Activated CD4-positive, alpha-beta T cell treated with anti-CD3 and anti-CD28 coated beads for 1 hour (primary cell): ENCODE data around the gene SNX33.
A peak's percentile ranks its signal among the peaks of the same experiment; 100 is the strongest.
"Not testable (repeated sequence)": the region's sequence is repeated elsewhere in the genome, so short reads cannot be mapped to it uniquely, and the experiment has no call there.

Experiments
- DNase-seq: peaks from one replicate; pipeline ENCODE4 v3.0.0-alpha.2; 2020

The SNX33 gene

DNA sequence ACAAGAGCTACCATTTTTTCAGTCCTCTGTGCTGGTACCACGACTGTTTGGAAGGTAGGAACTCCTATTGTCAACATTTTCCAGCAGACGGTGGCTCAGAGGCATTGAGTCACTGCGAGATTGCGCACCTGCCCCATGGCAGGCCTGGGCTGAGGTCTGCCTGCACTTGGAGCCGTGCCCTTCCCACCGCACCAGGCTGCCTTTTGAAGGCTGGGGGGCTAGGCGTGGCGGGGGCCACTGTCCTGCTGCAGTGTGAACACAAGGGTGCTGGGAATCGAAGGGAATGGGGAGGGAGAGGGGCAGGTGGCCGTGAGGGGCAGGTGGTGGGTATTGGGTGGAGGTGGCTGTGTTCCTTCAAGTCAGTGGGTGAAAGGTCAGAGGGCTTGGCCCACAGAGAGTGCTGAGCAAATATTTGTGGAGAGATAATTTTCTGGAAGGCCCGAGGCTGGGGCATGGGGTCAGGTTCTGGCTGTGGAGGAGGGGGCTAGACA lies 16.3 kb downstream of the SNX33 start:
- DNase-seq = no peak

DNA sequence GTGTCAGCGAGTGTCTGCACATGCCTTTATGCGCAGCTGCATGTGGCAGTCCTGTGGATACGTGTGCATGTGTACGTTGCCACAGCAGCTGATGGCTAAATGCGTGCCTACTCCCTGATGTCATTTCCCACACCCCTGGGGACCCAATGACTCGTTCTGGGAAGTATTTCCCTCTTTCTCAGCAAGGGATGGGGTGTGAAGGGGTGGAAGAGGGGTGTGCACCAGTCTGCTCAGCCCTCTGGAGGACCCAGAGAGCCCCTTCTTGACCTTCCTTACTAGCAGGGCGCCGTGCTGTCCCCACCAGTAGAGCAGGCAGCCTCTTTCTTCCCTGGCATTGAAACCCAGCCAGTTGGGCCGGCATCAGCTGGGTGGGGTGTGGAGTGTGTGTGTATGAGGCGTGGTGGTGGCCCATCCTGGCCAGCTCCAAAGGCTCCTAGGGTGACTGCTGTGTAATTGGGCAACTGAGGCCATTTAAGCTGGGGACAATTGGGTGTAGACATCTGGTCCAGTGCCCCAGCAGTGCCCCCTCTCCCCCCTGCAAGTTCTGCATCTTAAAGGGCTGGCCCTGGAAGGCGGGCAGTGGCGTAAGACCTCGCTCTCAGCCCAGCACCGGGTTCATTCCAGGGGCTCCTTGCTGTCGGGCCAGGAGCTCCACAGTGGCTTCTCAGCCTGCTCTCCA lies 19.2 kb downstream of the SNX33 start:
- no peak for DNase-seq

DNA sequence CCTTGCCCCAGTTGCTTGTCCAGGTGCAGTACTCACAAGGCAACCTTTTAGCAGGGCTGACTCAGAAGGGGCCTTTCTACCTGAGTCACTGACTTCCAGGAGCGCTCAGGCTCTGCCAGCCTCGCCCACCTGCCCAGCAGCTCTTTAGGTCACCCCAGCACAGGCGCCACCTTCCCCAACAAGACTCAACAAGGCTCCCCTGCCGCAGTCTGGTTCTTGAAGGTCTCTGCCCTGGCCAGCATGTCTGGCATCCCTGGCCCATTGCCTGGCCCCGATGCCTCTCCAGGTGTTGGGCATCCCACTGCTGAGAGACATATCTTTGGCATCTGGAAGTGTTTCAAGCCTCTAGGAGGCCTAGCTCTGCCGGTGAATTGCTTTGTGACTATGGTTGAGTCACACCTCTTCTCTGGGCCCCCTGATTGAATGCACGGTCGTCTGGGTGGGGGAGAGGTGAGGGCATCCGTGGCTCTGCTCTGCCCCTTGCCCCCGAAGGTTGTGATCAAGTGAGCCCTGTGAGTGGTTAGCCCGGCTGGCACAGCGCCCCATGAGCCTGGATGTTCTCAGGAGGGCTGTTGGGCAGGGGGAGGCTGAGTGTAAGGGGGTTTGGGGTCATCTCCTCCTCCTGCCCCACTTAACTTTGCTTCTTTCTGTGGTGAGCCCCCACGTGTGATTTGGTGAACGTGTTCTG lies 21.6 kb downstream of the SNX33 start:
- DNase-seq = no peak

DNA sequence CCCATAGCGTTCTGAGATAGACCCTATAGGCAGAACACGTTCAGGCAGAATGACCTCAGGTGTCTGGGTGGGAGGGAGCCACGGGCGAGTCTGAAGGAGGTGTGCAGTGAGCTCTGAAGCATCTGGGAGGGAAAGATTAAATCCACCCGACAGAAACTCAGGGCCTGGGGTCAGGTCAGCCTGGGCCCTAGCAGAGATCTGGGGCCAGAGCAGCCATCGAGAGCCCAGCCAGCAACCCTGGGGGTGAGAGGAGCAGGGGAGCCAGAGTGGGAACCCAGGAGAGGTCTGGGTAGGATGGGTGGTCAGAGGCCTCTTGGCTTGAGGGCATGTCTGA lies 22.1 kb downstream of the SNX33 start:
- DNase-seq = no peak

DNA sequence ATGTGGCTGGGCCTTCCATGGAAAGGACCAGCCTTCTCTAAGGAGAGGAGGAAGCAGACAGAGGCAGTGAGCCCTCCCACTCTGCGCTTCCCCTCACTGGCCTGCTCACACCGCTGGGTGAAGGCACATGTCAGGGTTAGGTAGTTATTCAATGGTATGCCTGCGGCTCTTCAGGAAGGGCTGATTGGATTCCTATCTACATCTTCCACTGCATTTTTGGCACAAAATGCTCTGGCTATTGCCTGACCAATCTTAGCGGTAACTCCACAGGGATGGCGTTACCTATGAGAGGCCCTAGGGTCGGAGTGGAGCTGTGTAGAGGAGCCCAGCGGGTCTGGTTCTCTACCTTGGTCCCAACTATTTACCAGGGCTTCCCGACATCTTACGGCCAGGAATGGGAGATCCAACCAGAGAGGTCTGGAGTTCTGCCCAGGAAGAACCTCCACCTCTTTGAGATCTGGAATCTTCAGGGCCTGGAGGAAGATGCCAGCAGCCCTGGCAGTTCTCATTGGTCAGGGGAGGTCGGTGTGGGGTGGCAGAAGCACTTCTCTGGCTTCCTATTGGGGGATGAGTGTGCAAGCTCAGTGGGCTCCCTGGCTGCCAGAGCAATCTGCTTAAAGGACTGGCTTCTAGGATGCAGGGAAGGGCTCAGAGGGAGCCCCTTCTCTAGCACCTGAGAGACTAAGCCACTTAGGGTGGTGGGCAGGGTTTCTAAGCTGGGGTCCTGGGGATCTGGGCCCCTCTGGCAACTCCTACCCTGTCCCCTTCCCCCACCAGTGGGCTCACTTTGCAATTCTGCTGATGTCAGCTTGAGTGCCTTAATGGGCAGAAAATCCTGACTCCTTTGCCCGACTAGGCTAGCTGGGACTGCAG lies 24.3 kb downstream of the SNX33 start:
- DNase-seq = no peak

DNA sequence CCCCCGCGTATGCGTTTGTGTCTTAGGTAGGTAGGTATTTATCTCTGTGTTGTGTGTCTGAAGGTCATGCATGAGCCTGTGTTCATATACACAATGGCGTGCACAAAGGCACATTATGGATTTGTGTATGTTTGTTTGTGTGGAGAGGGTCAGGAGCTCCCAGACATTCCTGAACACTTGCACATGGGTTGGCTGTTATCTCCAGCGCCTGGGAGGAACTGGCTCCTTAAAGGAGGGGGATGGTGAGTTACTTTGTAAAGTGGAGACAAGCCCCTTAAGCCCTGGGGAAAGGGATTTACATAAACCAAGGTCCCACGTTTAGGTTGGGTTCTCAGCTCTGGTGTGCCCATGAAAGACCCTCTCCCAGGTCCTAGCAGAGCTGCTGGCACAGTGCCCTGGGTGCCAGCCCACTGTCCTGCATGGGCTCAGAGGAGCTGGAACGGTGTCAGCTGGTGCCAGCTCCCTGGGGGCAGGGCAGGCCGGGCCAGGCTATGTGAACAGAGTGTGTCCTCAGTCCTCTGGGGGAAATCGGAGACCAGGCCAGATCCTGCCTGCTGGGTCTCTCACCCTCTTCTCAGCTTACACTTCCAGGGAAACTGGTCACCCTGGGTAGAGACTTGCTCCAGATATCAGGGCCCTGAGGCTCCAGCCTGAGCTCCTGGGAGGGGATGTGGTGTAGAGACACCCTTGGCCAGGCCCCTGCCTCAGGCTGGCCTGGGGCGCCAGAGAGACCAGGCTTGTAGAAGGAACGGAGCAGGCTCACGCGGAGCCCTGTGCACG lies 25.1 kb downstream of the SNX33 start:
- DNase-seq = no peak

DNA sequence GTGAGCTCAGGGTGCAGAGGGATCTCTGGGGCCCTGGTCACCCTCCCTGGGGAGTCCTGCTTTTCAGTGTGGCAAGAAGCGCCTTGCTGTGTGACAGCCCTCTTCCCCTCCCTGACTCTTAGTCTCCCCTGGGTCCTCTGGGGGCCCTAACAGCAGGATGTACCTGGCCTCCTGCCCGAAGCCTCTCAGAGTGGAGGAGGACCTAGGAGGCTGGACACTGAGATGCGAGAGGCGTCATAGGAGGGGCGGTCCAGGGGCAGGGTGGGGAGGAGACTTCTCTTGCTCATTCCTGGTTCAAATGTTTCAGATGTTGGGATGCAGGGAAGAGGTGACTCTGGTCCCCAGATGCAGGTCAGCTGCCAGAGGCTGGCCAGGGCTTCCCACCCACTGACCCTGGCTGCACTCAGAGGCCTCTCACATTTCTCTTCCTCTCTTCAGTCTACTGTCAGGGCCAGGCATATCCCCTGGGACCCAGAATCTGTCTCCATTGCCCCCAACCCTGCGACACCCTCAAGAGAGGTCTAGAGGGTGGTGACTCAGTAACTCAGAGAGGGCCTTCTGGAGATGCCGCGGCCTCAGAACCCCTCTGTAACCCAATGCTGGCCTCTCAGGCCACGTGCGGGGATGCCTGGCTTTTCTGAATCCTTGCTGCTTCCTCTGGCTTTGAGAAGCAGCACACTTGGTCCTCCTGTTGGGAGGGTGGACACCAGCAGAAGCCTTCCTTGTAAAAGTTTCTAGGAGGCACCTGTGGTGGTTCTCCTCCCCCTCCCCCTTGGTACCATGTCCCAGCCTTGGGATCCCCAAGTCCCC lies 25.9 kb downstream of the SNX33 start:
- no peak for DNase-seq

DNA sequence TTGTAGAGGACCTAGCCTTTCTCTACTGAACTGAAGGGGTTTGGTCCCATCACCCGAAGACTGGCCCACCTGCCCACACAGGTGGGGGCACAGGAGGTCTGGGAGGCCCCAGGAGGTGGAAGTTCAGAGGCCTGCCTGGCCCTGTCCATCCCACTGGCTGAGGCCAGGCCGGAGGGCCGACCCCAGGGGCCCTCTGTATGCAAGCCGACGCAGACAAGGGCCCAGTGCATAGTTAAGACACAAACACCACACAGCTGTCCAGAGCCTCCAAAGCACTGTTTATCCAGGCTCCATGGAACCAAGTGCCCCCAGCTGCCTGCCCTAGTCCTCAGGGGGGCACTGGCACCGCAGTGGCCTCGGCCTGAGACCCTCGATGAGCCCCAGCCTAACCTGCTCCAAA lies 26.7 kb downstream of the SNX33 start:
- DNase-seq = no peak

DNA sequence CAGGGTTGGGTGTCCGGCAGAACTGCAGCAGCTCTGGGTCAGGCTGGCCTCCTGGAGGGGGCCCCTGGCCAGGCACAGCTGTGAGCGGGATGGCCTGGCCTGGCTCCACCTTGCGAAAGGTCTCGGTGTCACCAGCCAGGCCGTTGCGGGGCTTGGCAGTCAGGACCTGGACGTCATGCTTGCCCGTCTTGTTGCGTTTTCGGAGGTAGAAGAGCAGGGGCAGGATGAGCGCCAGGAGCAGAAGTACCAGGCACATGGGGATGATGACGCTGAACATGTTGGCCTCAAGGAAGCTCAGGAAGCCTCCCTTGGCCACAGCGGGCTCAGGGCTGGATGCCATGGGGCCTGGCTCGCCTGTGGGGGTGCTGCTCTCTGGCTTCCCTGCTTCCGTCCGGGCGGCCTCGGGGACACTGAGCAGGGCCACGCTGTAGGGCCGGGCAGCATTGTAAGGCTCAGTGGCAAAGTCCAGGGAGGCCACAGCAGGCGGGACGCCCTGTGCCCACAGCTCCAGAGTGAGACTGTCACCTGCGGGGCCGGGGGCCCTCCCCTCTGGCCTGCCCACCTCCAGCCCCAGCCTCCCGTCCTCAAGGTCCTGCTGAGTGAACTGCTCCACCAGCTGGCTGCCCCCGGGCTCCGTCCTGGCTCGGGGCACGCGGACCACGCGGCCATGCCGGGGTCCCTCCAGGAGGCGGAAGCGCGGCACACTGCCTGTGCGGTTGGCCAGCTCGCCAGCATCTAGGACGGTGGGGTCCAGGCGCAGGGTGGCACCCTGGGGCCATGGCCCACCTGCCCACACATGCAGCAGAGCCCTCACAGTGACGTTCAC lies 28.1 kb downstream of the SNX33 start:
- DNase-seq = no peak

DNA sequence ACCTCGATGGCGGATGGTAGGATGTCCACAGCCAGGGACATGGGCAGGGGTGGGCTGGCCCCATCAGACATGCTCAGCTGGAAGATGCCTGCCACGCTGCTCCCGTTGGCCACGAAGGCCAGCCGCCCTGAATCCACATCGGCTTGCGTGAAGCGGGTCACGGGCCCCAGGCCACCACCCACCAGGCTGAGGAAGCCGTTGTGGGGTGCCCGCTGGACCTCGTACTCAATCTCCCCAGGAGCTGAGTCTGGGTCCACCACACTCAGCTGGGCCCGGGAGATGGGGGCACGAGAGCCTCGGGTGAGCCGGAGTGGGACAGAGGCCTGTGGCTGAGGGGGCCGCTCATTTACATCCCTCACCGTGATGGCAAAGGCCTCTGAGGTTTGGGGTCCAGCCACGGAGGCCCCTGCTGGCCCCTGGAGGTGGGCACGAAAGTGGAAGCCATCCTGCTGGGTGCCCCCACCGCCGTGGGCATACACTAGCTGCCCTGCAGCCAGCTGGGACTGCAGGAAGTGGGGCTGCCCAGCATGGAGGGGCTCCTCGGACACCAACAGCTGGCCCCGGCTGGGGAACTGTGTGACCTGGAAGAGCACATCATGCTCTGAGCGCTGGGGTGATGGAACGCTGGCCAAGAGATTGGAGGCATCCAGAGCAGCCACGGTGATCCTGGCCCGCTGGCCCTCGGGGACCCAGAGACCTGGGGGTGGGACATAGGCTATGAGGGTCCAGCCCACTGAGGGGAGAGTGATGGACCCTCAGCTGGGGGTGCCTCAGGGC lies 29.2 kb downstream of the SNX33 start:
- no peak for DNase-seq

DNA sequence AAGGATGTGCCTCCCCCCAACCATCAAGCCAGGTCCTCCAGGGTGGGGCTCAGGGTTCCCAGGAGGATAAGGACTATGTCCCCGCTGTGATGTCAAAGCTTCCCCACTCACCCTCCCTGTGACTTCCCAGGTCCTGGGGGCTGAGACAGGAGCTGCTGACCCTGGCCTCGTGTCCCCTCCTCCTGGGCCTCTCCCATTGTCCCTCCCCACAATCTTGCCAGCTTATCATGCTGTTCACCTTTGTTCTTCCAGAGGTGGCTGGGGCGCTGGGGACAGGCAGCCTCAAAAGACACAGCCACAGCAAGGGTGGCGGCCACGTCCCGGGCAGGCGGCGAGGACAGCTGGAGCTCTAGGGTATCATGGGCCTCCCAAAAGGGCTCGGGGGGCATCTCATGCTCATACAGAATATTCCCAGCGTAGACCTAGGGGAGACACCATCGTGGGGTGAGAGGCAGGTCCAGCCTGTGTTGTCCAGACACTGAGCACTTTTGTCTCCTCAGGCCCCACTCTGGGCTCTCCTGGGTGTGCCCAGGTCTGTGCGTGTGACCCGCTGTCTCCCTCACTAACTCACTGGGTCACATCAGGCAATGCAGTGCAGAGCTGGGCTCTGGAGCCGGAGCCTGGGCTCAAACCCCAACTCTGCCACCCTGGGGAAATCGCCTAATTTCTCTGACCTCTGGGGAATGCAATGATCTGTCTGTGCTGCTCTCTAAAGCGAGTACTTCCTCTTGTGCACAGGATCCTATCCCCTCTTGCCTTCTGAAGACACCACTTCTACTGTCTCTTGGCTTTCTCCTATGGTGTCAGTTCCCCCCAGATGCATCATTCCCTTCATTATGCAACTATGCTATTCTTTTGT lies 30.0 kb downstream of the SNX33 start:
- DNase-seq = no peak

DNA sequence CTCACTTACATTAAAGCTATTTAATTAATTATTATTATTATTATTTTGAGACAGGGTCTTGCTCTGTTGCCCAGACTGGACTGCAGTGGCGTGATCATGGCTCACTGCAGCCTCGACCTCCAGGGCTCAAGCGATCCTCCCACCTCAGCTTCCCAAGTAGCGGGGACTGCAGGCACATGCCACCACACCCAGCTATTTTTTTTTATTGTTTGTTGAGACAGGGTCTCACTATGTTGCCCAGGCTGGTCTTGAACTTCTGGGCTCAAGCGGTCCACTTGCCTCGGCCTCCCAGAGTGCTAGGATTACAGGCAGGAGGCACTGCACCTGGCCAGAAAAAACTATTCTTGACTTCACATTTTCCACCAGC lies 30.6 kb downstream of the SNX33 start:
- not testable (repeated sequence) for DNase-seq

DNA sequence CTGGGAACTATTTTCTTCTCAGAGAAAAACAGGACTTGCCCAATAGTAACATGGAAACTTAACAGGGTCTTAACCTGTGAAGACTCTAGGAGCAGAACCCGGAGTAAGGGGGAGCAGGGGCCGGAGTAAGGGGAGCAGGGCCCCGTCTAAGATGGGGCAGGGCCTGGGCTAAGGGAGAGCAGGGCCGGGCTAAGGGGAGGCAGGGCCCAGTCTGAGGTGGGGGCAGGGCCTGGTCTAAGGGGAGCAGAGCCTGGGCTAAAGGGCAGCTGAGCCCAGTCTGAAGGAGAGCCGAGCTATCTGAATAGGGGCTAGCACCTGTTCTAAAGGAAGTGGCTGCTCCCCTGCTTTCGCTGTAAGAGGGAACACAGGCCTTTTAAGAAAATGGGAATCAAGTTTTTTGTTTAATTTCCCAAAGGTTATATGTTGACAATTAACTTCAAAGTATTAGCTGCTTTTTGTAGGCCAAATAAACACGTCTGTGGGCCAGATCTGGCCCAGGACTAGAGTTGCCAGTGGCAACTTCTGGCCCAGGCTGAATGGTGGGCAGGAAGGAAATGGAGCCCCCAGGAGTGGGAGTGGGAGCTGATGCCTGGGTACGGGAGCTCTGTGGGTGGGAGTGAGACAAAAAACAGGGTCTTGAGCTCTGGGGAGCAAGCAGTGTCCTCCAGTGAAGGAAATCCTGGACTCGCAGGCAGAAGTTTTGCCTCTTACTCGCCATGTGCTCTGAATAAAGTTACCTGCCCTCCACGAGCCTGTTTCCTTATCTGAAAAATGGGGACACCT lies 32.5 kb downstream of the SNX33 start:
- no peak for DNase-seq

DNA sequence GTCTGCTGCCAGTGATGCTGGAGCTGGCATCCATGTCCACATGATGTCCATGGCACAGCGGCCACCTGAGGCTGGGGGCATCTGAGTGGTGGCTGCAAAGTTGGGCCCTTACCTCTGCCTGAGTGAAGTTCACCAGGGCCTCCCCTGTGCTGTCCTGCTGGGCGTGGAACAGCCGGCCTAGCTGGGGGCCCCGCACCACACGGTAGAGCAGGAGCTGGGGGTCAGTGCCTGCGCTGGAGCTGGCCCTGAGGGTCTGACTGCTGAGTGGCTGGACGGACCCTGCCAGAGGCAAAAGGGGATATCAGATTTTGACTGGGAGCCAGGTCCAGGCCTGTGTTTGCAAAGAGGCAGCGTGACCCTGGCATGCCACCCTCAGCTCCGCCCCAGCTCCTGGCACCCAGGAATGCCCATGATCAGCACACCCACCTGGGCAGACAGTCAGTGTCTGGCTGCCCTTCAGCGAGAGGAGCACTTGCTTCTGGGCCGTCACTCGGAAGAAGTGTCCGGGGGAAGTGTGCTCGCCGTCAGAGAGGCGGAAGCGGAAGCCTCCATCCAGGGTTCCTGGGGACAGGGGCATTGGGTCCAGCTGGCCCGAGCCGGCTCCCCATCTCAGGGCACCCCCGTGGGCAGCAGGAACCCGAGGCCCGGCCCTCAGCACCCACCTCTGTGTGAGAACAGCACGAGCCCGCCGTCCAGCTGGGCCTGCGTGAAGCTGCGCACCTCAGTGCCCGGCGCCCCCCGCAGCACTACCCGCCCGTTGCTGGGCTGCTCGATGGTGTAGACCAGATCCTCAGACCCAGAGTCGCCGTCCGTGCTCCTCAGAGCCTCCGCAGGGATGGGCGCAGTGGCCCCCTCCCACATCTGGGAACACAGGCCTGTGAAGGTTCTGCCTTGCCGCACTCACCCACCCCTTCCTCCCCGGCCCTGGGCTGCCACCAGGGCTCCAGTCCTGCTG lies 34.7 kb downstream of the SNX33 start:
- no peak for DNase-seq

DNA sequence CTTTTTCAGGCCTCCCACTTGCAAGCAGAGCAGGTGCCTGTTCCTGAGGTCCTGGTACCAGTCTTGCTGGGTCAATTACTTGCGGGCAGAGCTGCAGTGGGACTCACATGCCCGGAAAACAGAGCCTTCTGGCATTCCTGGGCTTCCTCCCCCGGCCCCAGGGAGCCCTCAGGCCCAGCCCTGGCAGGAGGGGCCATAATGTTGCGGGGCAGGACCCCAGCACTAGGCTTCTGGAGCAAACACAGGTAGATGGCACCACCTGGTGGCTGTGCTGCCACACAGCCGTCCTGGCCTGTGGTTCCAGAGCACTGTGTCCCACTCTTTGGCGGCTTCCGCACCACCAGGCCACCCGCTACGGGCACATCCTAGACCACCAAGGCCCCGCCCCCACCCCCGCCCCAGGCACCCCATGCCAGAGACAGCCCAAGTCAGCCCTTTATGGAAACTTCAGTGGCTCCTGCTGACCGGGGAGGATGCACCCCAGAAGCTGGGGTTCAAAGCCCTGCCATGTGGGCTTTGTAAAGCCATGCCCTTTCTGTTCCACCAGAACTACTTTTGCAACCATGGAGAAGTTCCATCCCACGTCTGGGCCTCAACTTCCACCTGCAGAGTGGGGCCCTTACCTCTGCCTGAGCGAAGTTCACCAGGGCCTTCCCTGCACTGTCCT lies 36.1 kb downstream of the SNX33 start:
- DNase-seq = peak; percentile 46

DNA sequence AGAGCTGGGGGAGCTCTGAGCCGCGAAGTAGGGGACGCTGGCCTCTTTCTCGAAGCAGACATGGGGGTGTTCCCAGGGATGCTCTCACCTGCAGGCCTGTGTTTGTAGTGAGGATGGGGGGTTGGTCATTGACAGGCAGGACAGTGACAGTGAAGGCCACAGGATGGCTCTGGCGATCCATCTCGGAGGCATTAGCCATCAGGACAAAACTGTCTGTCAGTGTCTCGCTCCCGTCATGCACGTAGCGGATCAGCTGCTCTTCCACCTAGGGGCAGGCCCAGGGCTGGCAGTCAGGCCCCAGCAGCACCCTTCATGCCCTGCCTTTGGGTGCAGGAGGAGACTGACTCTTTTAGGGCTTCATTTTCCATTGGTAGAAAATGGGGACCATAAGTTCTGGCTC lies 36.9 kb downstream of the SNX33 start:
- no peak for DNase-seq

DNA sequence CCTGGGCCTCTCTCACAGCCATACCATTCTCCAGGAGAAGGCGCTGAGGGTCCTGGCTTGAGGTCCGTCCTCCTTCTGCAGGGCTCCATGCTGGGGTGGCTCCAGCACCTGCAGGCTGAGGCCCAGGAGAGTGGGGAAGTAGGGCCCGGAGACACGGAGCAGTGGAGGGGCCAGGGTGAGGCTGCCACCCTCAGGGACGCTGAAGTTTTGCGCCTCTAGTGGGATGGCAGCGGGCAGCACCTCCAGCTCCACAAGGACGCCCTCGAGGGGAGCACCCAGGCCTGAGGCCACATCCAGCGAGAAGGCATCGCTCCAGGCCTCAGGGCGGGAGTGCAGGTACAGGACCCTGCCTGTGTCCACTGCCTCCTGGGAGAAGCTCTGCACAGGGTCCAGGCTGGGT lies 37.5 kb downstream of the SNX33 start:
- no peak for DNase-seq
